GM23248 (cell line): ENCODE measurements around the gene WARS2.

ENCODE experiments used
- EZH2 ChIP-seq: fragments of 200-600 bp; sonication (generic); IDR thresholded peaks from 2 replicates; pipeline ENCODE4 v1.6.1; 2018; ENCODE audit warnings: antibody characterized with exemption, mild to moderate bottlenecking; ENCODE audit not compliant: insufficient read depth, poor library complexity, severe bottlenecking
- EZH2phosphoT487 ChIP-seq: fragments of 200-600 bp; sonication (generic); IDR thresholded peaks from 2 replicates; pipeline ENCODE4 v1.6.1; 2018; ENCODE audit warnings: antibody characterized with exemption, moderate library complexity, mild to moderate bottlenecking, low read depth; ENCODE audit not compliant: insufficient read depth

GRCh38 chr1:118982266-118982665 lies 158.2 kb downstream of the WARS2 start:
- TF ChIP-seq EZH2 (no peak), EZH2phosphoT487 (no peak)
